Astrocyte of the spinal cord (primary cell): Measurements from ENCODE around the gene SLC38A3.
A peak's percentile ranks its signal among the peaks of the same experiment; 100 is the strongest.

Experiments used
- DNase-seq: peaks from one replicate; pipeline ENCODE4 v3.0.0; 2011; ENCODE audit warnings: low read depth, low spot score
- H3K4me3 ChIP-seq: 2 replicates; pipeline ENCODE4 v1.5.1; 2011; ENCODE audit warnings: low read depth, mild to moderate bottlenecking, low read length, moderate library complexity
- CTCF ChIP-seq: IDR thresholded peaks from 2 replicates; pipeline ENCODE4 v1.5.1; 2012; ENCODE audit warnings: low read depth, mild to moderate bottlenecking, low read length, inconsistent platforms
- in situ Hi-C: cut with HindIII; loops from 2 replicates; pipeline ENCODE4 v1.10.0; 2017; ENCODE audit warnings: low sequenced_read_pairs

Gene SLC38A3

GRCh38 chr3:50268276-50268675 is 63.2 kb downstream of the SLC38A3 start:
- no peak for DNase-seq
- no peak for TF ChIP-seq CTCF
- in situ Hi-C loops: no loop called here

GRCh38 chr3:50268703-50269451 is 63.8 kb downstream of the SLC38A3 start, which contains the start of gene SEMA3B:
Gene SEMA3B, plus strand, starts transcription at chr3:50269147. Its CDS starts 94 bp downstream, at chr3:50269241.
- peak within 1 kb of the TSS; percentile 42 for H3K4me3 ChIP-seq
- no peak for DNase-seq
- TF ChIP-seq CTCF: no peak
- in situ Hi-C loops: no loop called here

More at GRCh38 chr3:50268276-50268675, 63.2 kb downstream of the SLC38A3 start:
- H3K4me3 ChIP-seq: no peak overlapping the region

- H3K4me3 ChIP-seq: no peak overlapping the region
- in situ Hi-C loops: no loop called here
- no peak for DNase-seq
- no peak for TF ChIP-seq CTCF
These were observed 64.4 kb downstream of the SLC38A3 start for GRCh38 chr3:50269460-50269859.

- no peak overlapping the region for H3K4me3 ChIP-seq
- in situ Hi-C loops: no loop called here
- no peak for DNase-seq
- TF ChIP-seq CTCF: no peak
These were observed 64.9 kb downstream of the SLC38A3 start for GRCh38 chr3:50269977-50270413.

GRCh38 chr3:50270422-50271224 is 65.6 kb downstream of the SLC38A3 start:
- no peak overlapping the region for H3K4me3 ChIP-seq
- in situ Hi-C loops: no loop called here
- TF ChIP-seq CTCF: no peak
- no peak for DNase-seq
